Measurements from ENCODE around the gene CLK4.

The CLK4 gene

GRCh38 chr5:178624631-178625546, 2.0 kb downstream of the CLK4 start:
- DNase-seq (ENCODE audit: extremely low read depth, low read depth): no peak
- no peak for TF ChIP-seq CTCF (IDR thresholded peaks at IDR 0.05; ENCODE audit: low read depth, low read length)

GRCh38 chr5:178622679-178623247, 4.1 kb downstream of the CLK4 start:
- no peak for DNase-seq (ENCODE audit: extremely low read depth, low read depth)
- no peak for TF ChIP-seq CTCF (IDR thresholded peaks at IDR 0.05; ENCODE audit: low read depth, low read length)

- TF ChIP-seq CTCF (IDR thresholded peaks at IDR 0.05; ENCODE audit: low read depth, low read length): no peak
- no peak for DNase-seq (ENCODE audit: extremely low read depth, low read depth)
Observed at GRCh38 chr5:178619390-178619789, 7.5 kb downstream of the CLK4 start.

- no peak for DNase-seq (ENCODE audit: extremely low read depth, low read depth)
- TF ChIP-seq CTCF (IDR thresholded peaks at IDR 0.05; ENCODE audit: low read depth, low read length): no peak
Observed at GRCh38 chr5:178612299-178612698, 14.6 kb downstream of the CLK4 start.

- TF ChIP-seq CTCF (IDR thresholded peaks at IDR 0.05; ENCODE audit: low read depth, low read length): no peak
- DNase-seq (ENCODE audit: extremely low read depth, low read depth): no peak
Observed at GRCh38 chr5:178606269-178606668, 20.6 kb downstream of the CLK4 start.

GRCh38 chr5:178605788-178606187, 21.1 kb downstream of the CLK4 start:
- DNase-seq (ENCODE audit: extremely low read depth, low read depth): no peak
- TF ChIP-seq CTCF (IDR thresholded peaks at IDR 0.05; ENCODE audit: low read depth, low read length): no peak

- no peak for DNase-seq (ENCODE audit: extremely low read depth, low read depth)
- TF ChIP-seq CTCF (IDR thresholded peaks at IDR 0.05; ENCODE audit: low read depth, low read length): no peak
Observed at GRCh38 chr5:178602752-178603151, 24.1 kb downstream of the CLK4 start.

Data from AG09319 (cell line).